H9 (cell line): ENCODE data around the gene CD93. TPM values are rescaled to one million over a fixed set of nuclear protein-coding genes. Genes with fewer than 3 reads are reported as not detected.

Source experiments
- DNase-seq: peaks from one replicate; pipeline ENCODE4 v3.0.0-alpha.2; 2017
- H2AFZ ChIP-seq: one replicate; pipeline ENCODE4 v1.6.1; 2013; ENCODE audit warnings: mild to moderate bottlenecking, low read length, control low read depth, moderate library complexity
- H2AK5ac ChIP-seq: 2 replicates; pipeline ENCODE4 v1.6.1; 2013; ENCODE audit warnings: low read length, control low read depth, mixed read lengths; ENCODE audit not compliant: insufficient read length
- H2BK120ac ChIP-seq: one replicate; pipeline ENCODE4 v1.6.1; 2013; ENCODE audit warnings: low read depth, mild to moderate bottlenecking, low read length, control low read depth, inconsistent platforms; ENCODE audit not compliant: poor library complexity, severe bottlenecking
- H2BK12ac ChIP-seq: 2 replicates; pipeline ENCODE4 v1.6.1; 2013; ENCODE audit warnings: low read length, control low read depth, mixed read lengths, low read depth; ENCODE audit not compliant: insufficient read length
- H2BK15ac ChIP-seq: 2 replicates; pipeline ENCODE4 v1.6.1; 2013; ENCODE audit warnings: low read depth, low read length, control low read depth
- H2BK20ac ChIP-seq: one replicate; pipeline ENCODE4 v1.6.1; 2013; ENCODE audit warnings: low read depth, mild to moderate bottlenecking, low read length, control low read depth, inconsistent platforms; ENCODE audit not compliant: poor library complexity, severe bottlenecking
- H2BK5ac ChIP-seq: 2 replicates; pipeline ENCODE4 v1.6.1; 2013; ENCODE audit warnings: low read length, control low read depth, mixed read lengths; ENCODE audit not compliant: insufficient read length
- H3K14ac ChIP-seq: 2 replicates; pipeline ENCODE4 v1.6.1; 2013; ENCODE audit warnings: low read length, control low read depth; ENCODE audit not compliant: insufficient read depth
- H3K18ac ChIP-seq: 2 replicates; pipeline ENCODE4 v1.6.1; 2013; ENCODE audit warnings: low read depth, mild to moderate bottlenecking, mixed read lengths, low read length, control low read depth; ENCODE audit not compliant: insufficient read length
- H3K23ac ChIP-seq: 2 replicates; pipeline ENCODE4 v1.6.1; 2013; ENCODE audit warnings: low read length, control low read depth, mixed read lengths, low read depth; ENCODE audit not compliant: insufficient read length
- H3K23me2 ChIP-seq: 2 replicates; pipeline ENCODE4 v1.6.1; 2013; ENCODE audit warnings: low read depth, mild to moderate bottlenecking, mixed read lengths, low read length, control low read depth; ENCODE audit not compliant: insufficient read length, poor library complexity, severe bottlenecking
- H3K27ac ChIP-seq: 2 replicates; pipeline ENCODE4 v1.5.1; 2013; ENCODE audit warnings: low read length, control low read depth, mixed read lengths, low read depth; ENCODE audit not compliant: insufficient read length
- H3K27me3 ChIP-seq: 2 replicates; pipeline ENCODE4 v1.6.1; 2013; ENCODE audit warnings: low read length, control low read depth, inconsistent platforms; ENCODE audit not compliant: insufficient read depth
- H3K4ac ChIP-seq: 2 replicates; pipeline ENCODE4 v1.6.1; 2013; ENCODE audit warnings: low read depth, mild to moderate bottlenecking, control low read depth, inconsistent platforms, low read length, moderate library complexity
- H3K4me1 ChIP-seq: 2 replicates; pipeline ENCODE4 v1.6.1; 2013; ENCODE audit warnings: low read length, control low read depth, inconsistent platforms; ENCODE audit not compliant: insufficient read depth
- H3K4me2 ChIP-seq: 2 replicates; pipeline ENCODE4 v1.6.1; 2013; ENCODE audit warnings: low read length, control low read depth, mixed read lengths; ENCODE audit not compliant: insufficient read length, insufficient read depth
- H3K56ac ChIP-seq: 2 replicates; pipeline ENCODE4 v1.6.1; 2013; ENCODE audit warnings: low read depth, mild to moderate bottlenecking, mixed read lengths, low read length, control low read depth; ENCODE audit not compliant: insufficient read length
- H3K79me1 ChIP-seq: 2 replicates; pipeline ENCODE4 v1.6.1; 2013; ENCODE audit warnings: low read depth, mild to moderate bottlenecking, moderate library complexity, low read length, control low read depth, inconsistent platforms; ENCODE audit not compliant: insufficient read depth, poor library complexity, severe bottlenecking
- H3K79me2 ChIP-seq: 2 replicates; pipeline ENCODE4 v1.6.1; 2013; ENCODE audit warnings: low read length, control low read depth, inconsistent platforms; ENCODE audit not compliant: insufficient read depth
- H3K9ac ChIP-seq: 2 replicates; pipeline ENCODE4 v1.6.1; 2013; ENCODE audit warnings: low read length, control low read depth, mixed read lengths; ENCODE audit not compliant: insufficient read length; ENCODE audit errors: extremely low read depth
- H3K9me3 ChIP-seq: one replicate; pipeline ENCODE4 v1.6.1; 2013; ENCODE audit warnings: low read depth, low read length, inconsistent platforms; ENCODE audit not compliant: control insufficient read depth
- H3T11ph ChIP-seq: one replicate; pipeline ENCODE4 v1.6.1; 2013; ENCODE audit warnings: mild to moderate bottlenecking, low read length, control low read depth, inconsistent platforms
- H4K20me1 ChIP-seq: one replicate; pipeline ENCODE4 v1.6.1; 2013; ENCODE audit not compliant: control insufficient read depth, insufficient read length, insufficient read depth
- H4K5ac ChIP-seq: 2 replicates; pipeline ENCODE4 v1.6.1; 2013; ENCODE audit warnings: low read depth, mild to moderate bottlenecking, mixed read lengths, low read length, control low read depth; ENCODE audit not compliant: insufficient read length
- H4K8ac ChIP-seq: replicated peaks from 2 replicates; pipeline ENCODE4 v1.6.1; 2013; ENCODE audit warnings: low read length, control low read depth, mixed read lengths, low read depth; ENCODE audit not compliant: insufficient read length
- H4K91ac ChIP-seq: 2 replicates; pipeline ENCODE4 v1.6.1; 2013; ENCODE audit warnings: low read depth, mild to moderate bottlenecking, moderate library complexity, mixed read lengths, low read length, control low read depth; ENCODE audit not compliant: insufficient read length
- H3K27ac Mint-ChIP-seq, 3 experiments: 2 replicates in 2 of 3; 3 replicates in 1 of 3; pipeline ENCODE4 v1.8.0; 2020 to 2021; ENCODE audit warnings: mixed read lengths in 3 of 3, mild to moderate bottlenecking in 1 of 3, moderate library complexity in 1 of 3
- H3K27me3 Mint-ChIP-seq: 2 replicates; pipeline ENCODE4 v1.8.0; 2021; ENCODE audit warnings: low read depth, mild to moderate bottlenecking, moderate library complexity, mixed read lengths
- H3K36me3 Mint-ChIP-seq, 3 experiments: 2 replicates in 2 of 3; 3 replicates in 1 of 3; pipeline ENCODE4 v1.8.0; 2020 to 2021; ENCODE audit warnings: low read depth in 3 of 3, mixed read lengths in 3 of 3; ENCODE audit not compliant: insufficient read depth in 1 of 3
- H3K4me1 Mint-ChIP-seq, 2 experiments: 2 replicates each; pipeline ENCODE4 v1.8.0; 2020; ENCODE audit warnings: mixed read lengths in 2 of 2
- H3K4me3 Mint-ChIP-seq, 2 experiments: 2 replicates in 1 of 2; 3 replicates in 1 of 2; pipeline ENCODE4 v1.8.0; 2020 to 2021; ENCODE audit warnings: mild to moderate bottlenecking in 2 of 2, mixed read lengths in 2 of 2, moderate library complexity in 1 of 2
- H3K9me3 Mint-ChIP-seq, 2 experiments: 2 replicates in 1 of 2; 3 replicates in 1 of 2; pipeline ENCODE4 v1.8.0; 2020; ENCODE audit warnings: mild to moderate bottlenecking in 2 of 2, mixed read lengths in 2 of 2, moderate library complexity in 1 of 2
- CTCF ChIP-seq: fragments of 200-600 bp; sonication (generic); conservative IDR thresholded peaks from 3 replicates; pipeline ENCODE4 v1.8.0; 2021; ENCODE audit warnings: antibody characterized with exemption, mild to moderate bottlenecking
- WGBS: extraction: QIAGEN DNeasy Blood & Tissue Kit; methylation state at CpG from one replicate; pipeline ENCODE4 v1.1.7; 2013; ENCODE audit warnings: missing lambda C conversion rate, low lambda C conversion rate, mixed read lengths; ENCODE audit not compliant: insufficient read length; ENCODE audit errors: extremely low coverage; 5-methylcytosine and 5-hydroxymethylcytosine counted together
- total RNA-seq: library from RNA; stranded (reverse); gene quantifications from 2 replicates; pipeline ENCODE4 v1.2.1, GENCODE V29; 2021

CD93 gene
- total RNA-seq, 1 experiment from 2014 or later = not detected

GRCh38 chr20:23037017-23037481, 49.1 kb downstream of the CD93 start:
- H2AK5ac ChIP-seq = no peak overlapping the region
- peaks cover 8 to 14% of the 10 kb centered on the region in 2 experiments for H3K4me1 Mint-ChIP-seq
- H3K23ac ChIP-seq = no peak overlapping the region
- no peak overlapping the region for H2BK5ac ChIP-seq
- no peaks in the 10 kb centered on the region for H3K9me3 Mint-ChIP-seq
- H3K14ac ChIP-seq = no peak overlapping the region; the same call in 1 of the 2 replicates
- H3K9me3 ChIP-seq = no peaks in the 10 kb centered on the region
- peaks cover 0 to 2% (median 0%) of the 10 kb centered on the region in 3 experiments; a peak in 1 of 7 replicates for H3K36me3 Mint-ChIP-seq
- TF ChIP-seq CTCF = no peak
- no peaks in the 10 kb centered on the region for H3K79me1 ChIP-seq
- H3K4me3 Mint-ChIP-seq = no peak overlapping the region
- no peak overlapping the region for H3T11ph ChIP-seq
- no peak overlapping the region for H3K4ac ChIP-seq
- no peak overlapping the region for H2BK15ac ChIP-seq
- H3K23me2 ChIP-seq = no peaks in the 10 kb centered on the region
- no peak overlapping the region for H2BK120ac ChIP-seq
- WGBS = no CpG with 5 or more reads among the region's 3 CpGs
- H3K4me1 ChIP-seq = 0 out of 2 replicates have a peak, but pooled peaks cover 5% of the 10 kb centered on the region
- no peak overlapping the region for H3K18ac ChIP-seq
- no peak overlapping the region for H3K27ac Mint-ChIP-seq
- H2AFZ ChIP-seq = no peak overlapping the region
- no peak overlapping the region for H3K56ac ChIP-seq
- no peak overlapping the region for H2BK12ac ChIP-seq
- H3K27me3 ChIP-seq = peaks cover 21% of the 10 kb centered on the region; the same call in 1 of the 2 replicates
- no peak overlapping the region for H4K8ac ChIP-seq
- H3K9ac ChIP-seq = no peak overlapping the region
- no peak for DNase-seq
- H4K5ac ChIP-seq = no peak overlapping the region
- H3K4me2 ChIP-seq = no peak overlapping the region
- no peak overlapping the region for H3K27ac ChIP-seq
- peaks cover 97% of the 10 kb centered on the region for H3K27me3 Mint-ChIP-seq
- H3K79me2 ChIP-seq = no peaks in the 10 kb centered on the region
- H4K20me1 ChIP-seq = no peaks in the 10 kb centered on the region
- no peak overlapping the region for H2BK20ac ChIP-seq
- H4K91ac ChIP-seq = no peak overlapping the region
